ENCODE data around the gene MGAT5.
A peak's percentile ranks its signal among the peaks of the same experiment; 100 is the strongest.
"Not testable (repeated sequence)": the region's sequence is repeated elsewhere in the genome, so short reads cannot be mapped to it uniquely, and the experiment has no call there.

Gene MGAT5

GRCh38 chr2:134281815-134282419 lies 28.0 kb downstream of the MGAT5 start:
- no peak for DNase-seq

- peak; percentile 43 for DNase-seq
Measured at GRCh38 chr2:134282629-134283400, 28.9 kb downstream of the MGAT5 start.

GRCh38 chr2:134283661-134284060 lies 29.8 kb downstream of the MGAT5 start:
- no peak for DNase-seq

- no peak for DNase-seq
Measured at GRCh38 chr2:134284119-134284670, 30.3 kb downstream of the MGAT5 start.

GRCh38 chr2:134287323-134287722 lies 33.5 kb downstream of the MGAT5 start:
- DNase-seq, result peak; percentile 21

GRCh38 chr2:134288814-134289213 lies 34.9 kb downstream of the MGAT5 start:
- DNase-seq, result no peak

GRCh38 chr2:134289225-134289624 lies 35.4 kb downstream of the MGAT5 start:
- DNase-seq, result peak; percentile 15

- DNase-seq, result no peak
Measured at GRCh38 chr2:134290358-134290757, 36.5 kb downstream of the MGAT5 start.

- DNase-seq, result no peak
Measured at GRCh38 chr2:134292514-134292913, 38.6 kb downstream of the MGAT5 start.

- no peak for DNase-seq
Measured at GRCh38 chr2:134293719-134294537, 40.1 kb downstream of the MGAT5 start.

- not testable (repeated sequence) for DNase-seq
Measured at GRCh38 chr2:134294598-134294997, 40.7 kb downstream of the MGAT5 start.

- DNase-seq, result no peak
Measured at GRCh38 chr2:134295441-134295840, 41.6 kb downstream of the MGAT5 start.

- DNase-seq, result no peak
Measured at GRCh38 chr2:134296301-134296700, 42.4 kb downstream of the MGAT5 start.

- DNase-seq, result no peak
Measured at GRCh38 chr2:134299334-134299733, 45.5 kb downstream of the MGAT5 start.

- DNase-seq, result no peak
Measured at GRCh38 chr2:134300585-134300984, 46.7 kb downstream of the MGAT5 start.

- DNase-seq, result no peak
Measured at GRCh38 chr2:134301099-134301927, 47.4 kb downstream of the MGAT5 start.

GRCh38 chr2:134301928-134302260 lies 48.0 kb downstream of the MGAT5 start:
- no peak for DNase-seq

- DNase-seq, result no peak
Measured at GRCh38 chr2:134304394-134305108, 50.7 kb downstream of the MGAT5 start.

GRCh38 chr2:134305109-134305491 lies 51.2 kb downstream of the MGAT5 start:
- DNase-seq, result no peak

- DNase-seq, result no peak
Measured at GRCh38 chr2:134306521-134306920, 52.6 kb downstream of the MGAT5 start.

- DNase-seq, result no peak
Measured at GRCh38 chr2:134307334-134307733, 53.5 kb downstream of the MGAT5 start.

Data from activated naive CD4-positive, alpha-beta T cell treated with anti-CD3 and anti-CD28 coated beads, Interleukin-2, amount 50 U/mL, for 16 hours (primary cell).